RPMI8226 (cell line): ENCODE data around the gene ABHD2.
A peak's percentile ranks its signal among the peaks of the same experiment; 100 is the strongest.
"Not testable (repeated sequence)": the region's sequence is repeated elsewhere in the genome, so short reads cannot be mapped to it uniquely, and the experiment has no call there.

Source experiments
- DNase-seq: peaks from one replicate; pipeline ENCODE4 v3.0.0-alpha.2; 2015

The ABHD2 gene

DNA sequence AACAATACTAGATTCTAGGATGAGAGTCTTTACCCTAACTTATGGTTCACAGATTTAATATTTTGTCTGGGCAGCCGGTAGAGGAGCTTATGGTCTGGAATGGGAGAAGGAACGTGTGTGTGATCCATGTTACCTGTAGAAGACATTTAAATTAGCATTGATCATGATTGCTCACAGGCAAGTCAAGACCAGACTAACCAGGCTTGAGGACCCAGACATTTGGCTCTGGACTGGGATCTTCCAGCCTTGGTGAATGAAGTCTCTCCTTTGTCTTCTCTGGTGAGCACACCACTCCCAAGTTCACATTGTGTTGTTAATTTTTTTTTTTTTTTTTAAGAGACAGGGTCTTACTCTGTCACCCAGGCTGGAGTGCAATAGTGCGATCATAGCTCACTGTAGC lies 11.7 kb downstream of the ABHD2 start:
- DNase-seq, result no peak

DNA sequence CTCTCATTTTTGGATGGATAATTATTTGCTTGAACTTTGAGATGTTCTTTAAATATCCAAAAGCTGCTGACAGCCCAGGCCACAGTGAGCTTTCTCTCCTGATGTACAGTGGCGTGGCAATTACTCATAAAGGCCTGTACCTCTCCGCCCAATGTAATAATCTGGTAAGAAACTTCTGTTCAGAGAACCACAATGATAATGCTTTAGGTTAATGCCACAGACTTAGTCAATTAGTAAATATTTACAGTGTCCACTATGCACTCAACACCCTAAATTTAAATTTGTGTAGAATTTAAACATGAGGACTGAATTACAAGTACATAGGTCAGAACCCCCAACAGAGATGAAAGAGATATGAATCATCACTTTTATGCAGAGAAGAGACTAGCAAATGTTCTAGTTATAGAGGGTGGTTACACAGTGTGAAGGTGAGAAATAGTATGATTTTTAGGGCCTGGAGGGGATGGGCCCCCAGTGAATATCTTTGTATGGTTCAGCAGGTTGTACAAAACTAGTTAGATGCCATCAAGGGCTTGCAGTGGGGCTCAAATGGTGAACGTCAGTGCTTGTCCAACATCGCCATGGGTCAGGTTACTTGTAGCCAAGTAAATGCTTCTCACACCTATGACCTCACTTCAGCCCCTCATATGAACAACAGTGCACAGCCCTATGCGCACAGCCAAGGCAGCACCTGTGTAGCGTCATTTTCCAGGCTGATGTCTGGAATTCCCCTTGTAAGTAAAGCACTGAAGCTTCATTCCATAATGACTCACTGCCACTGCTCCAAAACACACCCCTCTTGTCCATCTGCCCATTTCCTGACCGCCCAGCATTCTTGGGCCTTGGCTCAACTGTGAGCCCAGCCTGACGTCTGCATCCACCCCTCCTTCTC lies 13.3 kb downstream of the ABHD2 start:
- no peak for DNase-seq

- DNase-seq, result no peak
Observed at GRCh38 chr15:89103481-89104171, 15.4 kb downstream of the ABHD2 start.

GRCh38 chr15:89104172-89104564 lies 15.9 kb downstream of the ABHD2 start:
- DNase-seq, result no peak

DNA sequence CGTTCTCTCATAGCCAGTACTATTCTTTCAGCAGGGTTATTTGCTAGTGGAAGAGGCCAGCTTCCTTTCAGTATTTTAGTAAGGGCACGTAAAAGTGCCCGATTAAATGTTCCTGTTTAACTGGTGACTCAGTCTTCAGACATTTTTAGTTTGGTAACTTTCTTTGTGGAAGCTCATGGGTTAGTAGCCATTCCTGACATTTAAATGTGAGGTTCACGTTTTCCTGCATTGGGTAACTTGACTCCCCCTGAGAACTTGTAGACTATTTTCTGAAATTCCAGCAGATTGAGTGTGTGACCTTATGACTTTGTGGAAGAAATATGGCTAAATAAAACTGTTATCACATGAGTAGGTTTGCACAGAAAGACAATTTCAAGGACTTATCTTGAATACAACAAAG lies 16.9 kb downstream of the ABHD2 start:
- no peak for DNase-seq

GRCh38 chr15:89106200-89106599 lies 17.9 kb downstream of the ABHD2 start:
- DNase-seq, result no peak

DNA sequence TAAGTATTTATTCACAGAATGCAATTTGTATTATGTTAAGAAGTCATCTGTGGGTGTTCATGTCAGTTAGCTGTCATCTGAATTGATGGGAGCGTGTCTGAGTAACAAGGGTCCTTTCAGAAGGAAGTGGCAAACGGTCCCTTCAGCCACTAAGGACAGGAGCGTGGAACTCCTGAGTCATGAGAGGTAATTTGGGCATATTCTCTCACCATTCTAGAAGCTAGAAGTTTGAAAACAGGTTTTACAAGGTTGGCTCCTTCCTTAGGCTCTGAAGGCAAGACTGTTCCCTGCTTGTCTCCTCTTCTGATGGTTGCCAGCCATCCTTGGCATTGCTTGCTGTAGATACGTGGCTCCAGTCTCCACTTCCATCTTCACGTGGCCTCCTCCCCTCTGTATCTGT lies 19.7 kb downstream of the ABHD2 start:
- no peak for DNase-seq

- no peak for DNase-seq
Observed at GRCh38 chr15:89108835-89109234, 20.6 kb downstream of the ABHD2 start.

DNA sequence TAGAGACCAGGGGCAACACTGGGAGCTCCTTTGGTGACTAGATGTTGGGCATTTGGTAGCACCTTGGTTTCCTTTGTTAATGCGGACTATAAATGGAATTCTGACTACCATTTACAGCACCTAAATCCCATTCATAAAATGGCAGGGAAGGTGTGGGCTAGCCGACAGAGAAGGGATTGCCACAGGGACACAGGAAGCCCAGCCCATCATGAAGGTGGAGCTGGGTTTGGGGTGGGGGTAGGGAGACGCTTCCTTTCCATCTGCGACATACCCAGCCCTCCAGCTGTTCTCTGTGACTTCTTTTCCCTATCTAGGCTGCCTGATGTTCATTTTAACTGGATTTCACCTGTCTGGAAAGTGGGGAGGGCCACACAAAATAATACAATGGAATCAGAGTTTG lies 21.0 kb downstream of the ABHD2 start:
- DNase-seq, result no peak

DNA sequence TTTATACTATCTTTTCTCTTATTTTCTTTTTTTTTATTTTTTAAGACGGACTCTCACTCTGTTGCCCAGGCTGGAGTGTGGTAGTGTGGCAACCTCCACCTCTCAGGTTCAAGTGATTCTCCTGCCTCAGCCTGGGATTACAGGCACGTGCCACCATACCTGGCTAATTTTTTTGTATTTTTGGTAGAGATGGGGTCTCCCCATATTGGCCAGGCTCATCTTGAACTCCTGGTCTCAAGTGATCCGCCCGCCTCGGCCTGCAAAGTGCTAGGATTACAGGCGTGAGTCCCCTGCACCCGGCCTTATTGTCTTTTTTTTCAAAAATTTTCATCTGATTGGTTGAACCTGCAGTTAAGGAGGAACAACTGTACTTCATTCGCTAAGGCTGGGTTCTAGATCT lies 21.8 kb downstream of the ABHD2 start:
- no peak for DNase-seq

DNA sequence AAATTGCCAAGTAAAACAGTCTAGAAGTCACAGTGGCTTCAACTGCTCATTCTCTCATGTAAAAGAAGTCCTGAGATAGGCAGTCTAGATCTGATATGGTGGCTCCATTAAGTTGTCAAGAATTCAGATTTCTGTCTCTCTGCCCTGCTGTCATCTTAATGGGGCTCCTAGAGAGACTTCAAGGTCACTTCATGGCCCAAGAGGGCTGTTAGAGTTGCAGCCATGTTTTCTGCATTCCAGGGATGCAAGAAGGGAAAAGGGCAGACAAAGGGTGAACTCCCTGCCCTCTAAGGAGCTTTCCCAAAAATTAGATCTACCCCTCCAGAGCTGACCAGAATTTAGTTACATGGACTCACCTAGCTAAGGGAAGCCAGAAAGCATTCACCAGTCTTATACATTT lies 23.1 kb downstream of the ABHD2 start:
- no peak for DNase-seq

DNA sequence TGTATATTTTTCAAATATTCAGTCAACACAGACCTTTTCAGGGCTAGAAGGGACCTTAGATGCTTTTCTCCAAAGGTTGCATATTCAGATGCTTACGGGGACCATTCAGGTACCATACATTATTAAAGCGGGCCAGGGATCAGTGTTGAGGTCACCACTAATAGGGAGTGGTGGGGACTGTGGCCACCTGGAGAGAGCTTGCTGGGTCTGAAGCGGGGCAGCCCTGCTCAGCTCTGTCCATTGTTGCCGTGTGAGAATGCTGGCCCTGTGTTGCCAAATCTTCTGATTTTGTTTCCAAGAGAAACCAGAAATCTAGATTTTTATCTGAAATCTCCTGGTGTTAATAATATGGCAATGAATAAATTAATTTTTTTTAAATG lies 23.7 kb downstream of the ABHD2 start:
- no peak for DNase-seq

DNA sequence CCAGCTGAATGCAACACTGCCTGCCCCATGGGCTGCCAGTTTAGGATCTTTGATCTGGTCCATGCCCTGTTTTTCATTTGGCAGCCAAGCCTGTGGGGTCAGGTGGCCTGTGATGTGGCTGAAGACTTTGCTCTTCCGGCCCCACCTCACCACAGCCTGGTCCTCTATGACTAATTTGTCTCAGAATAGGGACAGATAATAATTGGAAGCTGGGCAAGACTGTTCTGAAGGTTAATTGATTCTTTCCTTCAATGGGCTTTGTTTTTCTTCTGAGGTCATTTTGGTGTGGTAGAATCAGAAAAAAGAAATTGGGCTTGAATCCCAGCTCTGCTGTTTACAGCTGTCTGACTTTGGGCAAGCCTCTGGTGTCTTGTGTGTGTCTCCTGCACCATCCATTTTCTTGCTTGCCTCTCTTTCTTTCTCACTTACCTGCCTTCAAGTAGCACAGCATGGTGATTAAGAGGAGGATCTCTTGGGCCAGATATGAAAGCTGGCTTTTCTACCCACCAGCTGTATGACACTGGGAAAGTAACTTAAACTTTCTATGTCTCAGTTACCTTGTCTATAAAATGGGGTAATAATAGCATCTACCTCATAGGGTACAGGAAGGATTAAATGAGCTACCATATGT lies 24.2 kb downstream of the ABHD2 start:
- peak; percentile 83 for DNase-seq

DNA sequence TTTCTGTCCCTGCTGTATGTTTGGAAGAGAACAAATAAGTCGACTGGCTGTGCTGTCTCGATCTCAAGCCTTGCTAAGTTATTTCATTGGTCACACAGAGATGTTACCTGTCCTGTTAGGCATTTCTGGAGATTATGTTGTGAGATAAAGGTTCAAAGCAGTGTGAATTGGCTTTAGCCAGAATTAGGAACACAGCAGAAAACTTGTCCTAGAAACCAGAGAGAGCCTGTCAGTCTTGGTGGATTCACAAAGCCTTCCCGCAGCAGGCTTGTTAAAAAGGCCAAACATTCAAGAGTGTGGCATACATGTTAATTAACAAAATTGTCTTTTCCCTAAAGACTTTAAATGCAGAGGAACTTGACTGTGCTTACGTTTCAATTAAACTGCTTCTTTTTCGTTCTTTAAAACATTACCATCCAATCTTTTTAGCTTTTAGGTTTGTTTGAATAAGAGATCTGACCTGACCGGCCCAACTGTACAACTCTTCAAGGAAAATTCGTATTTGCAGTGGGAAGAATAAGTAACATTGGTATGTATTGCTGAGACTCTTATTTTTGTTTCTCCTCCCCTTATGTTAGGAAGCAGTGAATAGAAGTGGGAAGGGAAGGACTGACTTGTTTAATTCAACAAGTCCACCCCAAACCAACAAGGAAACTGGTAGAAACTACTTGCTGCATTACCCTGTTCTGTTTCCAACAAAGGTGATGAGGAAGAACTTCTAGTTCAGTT lies 25.2 kb downstream of the ABHD2 start:
- no peak for DNase-seq

DNA sequence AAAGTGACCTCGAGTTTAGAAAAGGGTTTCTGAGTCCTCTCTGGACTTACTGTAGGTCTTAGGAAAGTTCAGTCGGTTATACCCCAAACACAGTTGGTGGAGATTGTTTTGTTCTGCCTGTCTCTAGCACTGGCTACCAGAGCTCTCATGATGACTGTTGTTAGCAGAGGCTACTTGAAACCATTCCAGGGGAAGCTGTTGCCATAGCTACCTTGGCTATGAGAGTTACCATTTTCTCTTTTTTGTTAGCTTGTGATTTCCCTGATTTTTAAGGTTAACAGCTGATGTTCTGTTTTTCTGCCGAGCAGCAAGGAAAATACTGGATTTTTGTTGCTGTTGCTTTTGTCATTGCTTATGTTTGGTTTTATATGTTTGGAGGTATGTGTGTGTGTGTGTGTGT lies 26.7 kb downstream of the ABHD2 start:
- DNase-seq, result peak; percentile 88

- peak; percentile 98 for DNase-seq
Observed at GRCh38 chr15:89115547-89115946, 27.3 kb downstream of the ABHD2 start.

- DNase-seq, result peak; percentile 79
Observed at GRCh38 chr15:89116404-89116803, 28.1 kb downstream of the ABHD2 start.

DNA sequence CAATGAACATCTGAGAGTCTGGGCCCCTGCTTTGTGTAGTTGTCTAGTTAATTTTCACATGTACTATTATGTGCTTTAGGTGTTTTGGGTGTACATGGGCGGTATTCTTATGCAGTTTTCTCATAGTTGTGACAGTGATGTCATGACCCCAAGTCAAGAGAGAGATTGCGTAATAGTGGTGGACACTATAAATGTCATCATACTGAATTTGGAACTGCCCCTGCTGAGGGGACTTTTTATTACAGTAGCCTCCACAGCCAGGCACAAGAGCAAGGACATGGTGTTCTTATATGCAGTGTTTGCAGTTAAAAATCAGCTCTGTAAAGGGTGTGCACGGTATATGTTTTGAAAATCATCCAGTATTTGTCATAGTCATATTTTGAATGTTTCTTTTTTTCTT lies 29.5 kb downstream of the ABHD2 start:
- no peak for DNase-seq

DNA sequence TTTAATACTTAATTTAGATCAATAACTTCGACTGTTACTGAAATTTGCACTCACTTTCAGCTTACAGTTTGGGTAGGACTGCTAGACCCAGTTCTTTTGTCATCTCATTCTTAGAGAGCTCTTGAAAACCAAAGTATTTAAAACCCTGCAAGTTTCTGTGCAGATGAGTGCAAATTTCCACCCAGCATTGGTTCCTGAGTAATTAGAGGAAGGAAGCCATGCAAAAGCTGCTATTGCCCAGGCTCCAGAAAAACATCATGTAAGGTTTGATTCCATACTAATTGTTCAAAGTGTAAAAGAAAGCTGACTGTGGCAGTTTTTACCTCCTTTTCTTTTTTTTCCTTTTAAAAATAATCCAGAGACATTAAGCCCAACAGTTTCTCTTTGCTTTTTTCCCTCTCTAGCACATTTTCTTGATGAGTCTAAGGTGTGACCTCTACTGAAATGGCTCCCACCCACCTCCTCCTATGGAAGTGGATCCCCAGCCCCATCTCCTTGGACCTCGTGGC lies 30.3 kb downstream of the ABHD2 start:
- no peak for DNase-seq

GRCh38 chr15:89119489-89120478 lies 31.5 kb downstream of the ABHD2 start:
- no peak for DNase-seq

GRCh38 chr15:89120479-89121000 lies 32.3 kb downstream of the ABHD2 start:
- DNase-seq, result not testable (repeated sequence)

GRCh38 chr15:89121414-89121813 lies 33.2 kb downstream of the ABHD2 start:
- no peak for DNase-seq
